Smooth muscle cell (in vitro differentiated cells): ENCODE results near the gene KDM5A. TPM values are rescaled to one million over a fixed set of nuclear protein-coding genes. Genes with fewer than 3 reads are reported as not detected.

Experiments
- DNase-seq: peaks from one replicate; lab custom pipeline; 2025; ENCODE audit not compliant: unreplicated experiment; lab: John Stamatoyannopoulos, UW
- H2AFZ ChIP-seq: fragments of 200-600 bp; sonication (generic); 2 replicates; pipeline ENCODE4 v1.6.0; 2016; ENCODE audit warnings: antibody characterized with exemption, low read depth, mild to moderate bottlenecking
- H3F3A ChIP-seq: fragments of 200-600 bp; sonication (generic); 2 replicates; pipeline ENCODE4 v1.6.0; 2017; ENCODE audit warnings: antibody characterized with exemption, low read depth
- H3K27ac ChIP-seq: fragments of 200-600 bp; sonication (generic); 2 replicates; pipeline ENCODE4 v1.5.1; 2016; ENCODE audit warnings: low read depth, mild to moderate bottlenecking
- H3K27me3 ChIP-seq: fragments of 200-600 bp; sonication (generic); 2 replicates; pipeline ENCODE4 v1.6.1; 2016; ENCODE audit warnings: low read depth, mild to moderate bottlenecking
- H3K36me3 ChIP-seq: fragments of 200-600 bp; sonication (generic); 2 replicates; pipeline ENCODE4 v1.5.1; 2016; ENCODE audit warnings: low read depth
- H3K4me1 ChIP-seq: fragments of 200-600 bp; sonication (generic); 2 replicates; pipeline ENCODE4 v1.5.1; 2016; ENCODE audit warnings: low read depth
- H3K4me2 ChIP-seq: fragments of 200-600 bp; sonication (generic); 2 replicates; pipeline ENCODE4 v1.6.0; 2016; ENCODE audit warnings: mild to moderate bottlenecking
- H3K4me3 ChIP-seq: fragments of 200-600 bp; sonication (generic); 2 replicates; pipeline ENCODE4 v1.5.1; 2016; ENCODE audit warnings: mild to moderate bottlenecking
- H3K79me2 ChIP-seq: fragments of 200-600 bp; sonication (generic); 2 replicates; pipeline ENCODE4 v1.6.0; 2016; ENCODE audit warnings: low read depth, mild to moderate bottlenecking
- H3K9ac ChIP-seq: fragments of 200-600 bp; sonication (generic); 2 replicates; pipeline ENCODE4 v1.6.0; 2016; ENCODE audit warnings: low read depth
- H3K9me3 ChIP-seq: fragments of 200-600 bp; sonication (generic); replicated peaks from 2 replicates; pipeline ENCODE4 v1.5.1; 2016; ENCODE audit warnings: low read depth
- H4K20me1 ChIP-seq: fragments of 200-600 bp; sonication (generic); 2 replicates; pipeline ENCODE4 v1.6.0; 2016; ENCODE audit warnings: low read depth
- WGBS: methylation state at CpG from one replicate; pipeline ENCODE4 v1.1.7; 2016; ENCODE audit warnings: low lambda C conversion rate; 5-methylcytosine and 5-hydroxymethylcytosine counted together
- polyA plus RNA-seq: library from polyadenylated mRNA; unstranded; fragments of >200 nt; fragmentation: Nextera tagmentation; extraction: Ambion mirVana; gene quantifications from 2 replicates; pipeline ENCODE4 v1.2.1, GENCODE V29; 2016
- total RNA-seq: library from RNA; depleted of rRNA; stranded (reverse); fragments of >200 nt; gene quantifications from 2 replicates; pipeline ENCODE4 v1.2.3, GENCODE V29; 2014
- TF ChIP-seq, protein P1 (sequence below): fragments of 200-600 bp; sonication (generic); IDR thresholded peaks from 2 replicates; pipeline ENCODE4 v1.5.1; 2017; ENCODE audit warnings: borderline replicate concordance, mild to moderate bottlenecking, antibody characterized with exemption; ENCODE audit not compliant: insufficient read depth, poor library complexity, severe bottlenecking

The KDM5A gene
- total and polyA plus RNA-seq, 2 experiments from 2014 or later = 30.5 to 87.2 TPM

DNA sequence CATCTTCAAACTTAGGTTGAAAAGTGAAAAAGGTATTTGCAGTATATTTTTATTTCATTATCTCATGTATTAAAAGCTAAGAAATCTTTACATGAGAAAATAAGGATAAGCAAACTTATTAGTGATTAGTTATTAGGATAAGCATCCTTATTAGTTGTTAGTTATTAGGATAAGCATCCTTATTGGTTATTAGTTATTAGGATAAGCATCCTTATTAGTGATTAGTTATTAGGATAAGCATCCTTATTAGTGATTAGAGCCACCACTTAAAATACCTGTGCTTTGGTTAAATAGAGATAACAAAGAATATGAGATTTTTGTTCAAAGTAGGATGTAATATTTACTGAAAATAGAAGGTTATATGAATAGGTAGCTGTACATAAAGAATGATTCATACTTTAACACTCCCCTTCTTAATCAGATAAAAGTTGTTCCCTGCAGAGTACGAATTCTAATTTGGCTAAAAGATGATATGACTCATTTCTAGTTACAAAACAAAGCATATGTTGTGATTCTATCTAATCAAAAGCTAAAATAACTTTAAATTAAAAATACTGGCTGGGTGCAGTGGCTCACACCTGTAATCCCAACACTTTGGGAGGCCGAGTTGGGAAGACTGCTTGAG is 56.4 kb downstream of the KDM5A start:
- H3K79me2 ChIP-seq = peaks cover 28% of the 10 kb centered on the region
- TF ChIP-seq, protein P1, sequence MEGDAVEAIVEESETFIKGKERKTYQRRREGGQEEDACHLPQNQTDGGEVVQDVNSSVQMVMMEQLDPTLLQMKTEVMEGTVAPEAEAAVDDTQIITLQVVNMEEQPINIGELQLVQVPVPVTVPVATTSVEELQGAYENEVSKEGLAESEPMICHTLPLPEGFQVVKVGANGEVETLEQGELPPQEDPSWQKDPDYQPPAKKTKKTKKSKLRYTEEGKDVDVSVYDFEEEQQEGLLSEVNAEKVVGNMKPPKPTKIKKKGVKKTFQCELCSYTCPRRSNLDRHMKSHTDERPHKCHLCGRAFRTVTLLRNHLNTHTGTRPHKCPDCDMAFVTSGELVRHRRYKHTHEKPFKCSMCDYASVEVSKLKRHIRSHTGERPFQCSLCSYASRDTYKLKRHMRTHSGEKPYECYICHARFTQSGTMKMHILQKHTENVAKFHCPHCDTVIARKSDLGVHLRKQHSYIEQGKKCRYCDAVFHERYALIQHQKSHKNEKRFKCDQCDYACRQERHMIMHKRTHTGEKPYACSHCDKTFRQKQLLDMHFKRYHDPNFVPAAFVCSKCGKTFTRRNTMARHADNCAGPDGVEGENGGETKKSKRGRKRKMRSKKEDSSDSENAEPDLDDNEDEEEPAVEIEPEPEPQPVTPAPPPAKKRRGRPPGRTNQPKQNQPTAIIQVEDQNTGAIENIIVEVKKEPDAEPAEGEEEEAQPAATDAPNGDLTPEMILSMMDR = no peak
- H3K4me1 ChIP-seq = no peaks in the 10 kb centered on the region
- H3K9me3 ChIP-seq = no peaks in the 10 kb centered on the region
- no peak overlapping the region for H3K9ac ChIP-seq
- H3K27ac ChIP-seq = no peak overlapping the region
- H3K4me2 ChIP-seq = no peak overlapping the region
- H3F3A ChIP-seq = no peaks in the 10 kb centered on the region
- H4K20me1 ChIP-seq = peaks cover 33% of the 10 kb centered on the region
- WGBS = 87% methylated on average over 2 of the region's 2 CpGs
- no peaks in the 10 kb centered on the region for H3K27me3 ChIP-seq
- H3K36me3 ChIP-seq = peaks cover 43% of the 10 kb centered on the region
- no peak for DNase-seq
- no peak overlapping the region for H3K4me3 ChIP-seq
- H2AFZ ChIP-seq = no peak overlapping the region

DNA sequence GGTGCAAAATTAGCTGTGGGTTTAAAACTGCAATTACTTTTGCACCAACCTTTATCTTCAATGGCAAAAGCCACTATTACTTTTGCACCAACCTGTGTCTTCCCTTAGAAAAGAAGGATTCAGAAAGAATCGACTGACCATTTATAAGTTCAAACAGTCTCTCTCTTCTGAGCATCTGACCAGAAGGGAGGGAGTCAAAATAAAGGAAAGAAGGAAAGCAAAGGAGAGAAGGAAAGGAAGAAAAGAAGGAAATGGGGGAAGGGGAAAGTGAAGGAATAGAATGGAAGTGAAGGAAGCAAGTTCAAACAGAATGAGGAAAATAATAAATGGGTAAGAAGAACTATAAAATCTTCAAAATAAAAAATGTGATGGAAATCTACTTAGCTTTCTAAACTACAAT is 57.8 kb downstream of the KDM5A start:
- TF ChIP-seq, protein P1 = no peak
- Histone ChIP-seq H3K79me2 (peaks cover 28% of the 10 kb centered on the region), H2AFZ (no peak overlapping the region), H3K36me3 (peaks cover 44% of the 10 kb centered on the region), H3K27ac (no peak overlapping the region), H3K27me3 (no peaks in the 10 kb centered on the region), H3F3A (no peaks in the 10 kb centered on the region), H3K4me3 (no peak overlapping the region), H4K20me1 (peaks cover 32% of the 10 kb centered on the region), H3K9me3 (no peaks in the 10 kb centered on the region), H3K4me1 (no peaks in the 10 kb centered on the region), H3K9ac (no peak overlapping the region), H3K4me2 (no peak overlapping the region)
- WGBS = 100% methylated on average over 1 of the region's 1 CpG
- no peak for DNase-seq

DNA sequence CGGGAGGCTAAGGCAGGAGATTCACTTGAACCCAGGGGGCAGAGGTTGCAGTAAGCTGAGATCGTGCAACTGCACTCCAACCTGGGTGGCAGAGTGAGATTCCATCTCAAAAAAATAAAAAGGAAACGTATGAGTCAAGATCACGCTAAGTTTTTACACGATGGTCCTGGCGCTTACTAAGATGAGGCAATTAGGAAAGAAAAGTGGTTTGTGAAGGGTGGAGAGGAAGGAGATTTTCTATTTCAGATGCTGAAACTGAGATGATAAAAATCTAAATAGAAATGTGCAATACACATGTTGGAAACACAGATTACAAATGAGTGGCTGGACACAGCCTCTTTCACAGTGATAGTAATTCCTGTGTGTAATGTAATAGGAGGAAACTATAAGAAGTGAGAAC is 63.2 kb downstream of the KDM5A start:
- peaks cover 19% of the 10 kb centered on the region for H4K20me1 ChIP-seq
- DNase-seq = no peak
- no peak overlapping the region for H3K4me2 ChIP-seq
- H3K9ac ChIP-seq = no peak overlapping the region
- H3K4me1 ChIP-seq = no peaks in the 10 kb centered on the region
- H3K9me3 ChIP-seq = no peaks in the 10 kb centered on the region
- peaks cover 10% of the 10 kb centered on the region for H3K79me2 ChIP-seq
- peaks cover 50% of the 10 kb centered on the region for H3K36me3 ChIP-seq
- no peak overlapping the region for H2AFZ ChIP-seq
- 95% methylated on average over 6 of the region's 6 CpGs for WGBS
- TF ChIP-seq, protein P1 = no peak
- no peaks in the 10 kb centered on the region for H3F3A ChIP-seq
- H3K27ac ChIP-seq = no peak overlapping the region
- H3K4me3 ChIP-seq = no peak overlapping the region
- no peaks in the 10 kb centered on the region for H3K27me3 ChIP-seq

DNA sequence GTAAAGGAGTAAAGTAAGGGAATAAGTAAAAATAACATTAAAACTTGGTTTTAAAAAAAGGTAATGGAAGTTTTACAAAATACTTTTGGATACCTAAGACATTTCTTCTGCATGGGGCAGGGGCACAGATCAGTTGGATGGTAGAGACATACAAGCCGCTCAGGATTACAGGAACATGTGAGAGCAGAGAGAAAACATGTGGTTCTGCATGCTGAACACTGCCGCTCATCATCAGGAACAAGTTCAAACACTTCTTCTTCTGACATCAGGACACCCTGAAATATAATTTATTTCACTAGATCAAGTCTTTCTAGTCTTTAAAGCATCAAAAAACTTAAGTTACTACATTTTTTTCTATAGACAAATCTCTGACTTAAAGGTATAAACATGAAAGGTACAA is 65.6 kb downstream of the KDM5A start:
- H3K27me3 ChIP-seq = no peaks in the 10 kb centered on the region
- H3K36me3 ChIP-seq = peaks cover 59% of the 10 kb centered on the region
- H3K4me2 ChIP-seq = no peak overlapping the region
- no peaks in the 10 kb centered on the region for H3K79me2 ChIP-seq
- TF ChIP-seq, protein P1 = no peak
- no peaks in the 10 kb centered on the region for H3F3A ChIP-seq
- no peak overlapping the region for H3K27ac ChIP-seq
- H3K4me3 ChIP-seq = no peak overlapping the region
- no peaks in the 10 kb centered on the region for H3K4me1 ChIP-seq
- 86% methylated on average over 2 of the region's 2 CpGs for WGBS
- H2AFZ ChIP-seq = no peak overlapping the region
- DNase-seq = no peak
- H3K9me3 ChIP-seq = no peaks in the 10 kb centered on the region
- no peak overlapping the region for H3K9ac ChIP-seq
- peaks cover 19% of the 10 kb centered on the region for H4K20me1 ChIP-seq
